ENCODE measurements around the gene ATP1A1.

Gene ATP1A1

DNA sequence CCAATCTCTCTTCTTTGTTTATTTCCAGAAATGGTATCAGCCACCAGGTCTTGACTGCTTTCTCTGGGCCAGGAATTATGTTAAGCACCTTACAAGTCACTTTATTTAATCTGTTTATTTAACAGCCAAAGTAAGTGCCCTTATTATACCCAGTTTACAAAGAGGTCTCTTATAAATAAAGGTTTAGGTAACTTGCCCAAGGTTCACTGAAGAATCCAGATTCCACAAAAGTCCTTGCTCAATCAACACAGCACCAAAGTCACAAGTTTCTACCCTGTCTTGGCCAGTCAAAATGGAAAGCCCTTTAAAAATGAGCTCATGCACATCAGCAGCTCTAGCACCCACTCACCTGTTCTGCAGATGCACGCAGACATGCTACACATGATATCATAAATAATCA lies 28.0 kb upstream of the ATP1A1 start:
- DNase-seq (ENCODE audit: low read depth in 2 of 2), result no peak

GRCh38 chr1:116345843-116346242 lies 27.2 kb upstream of the ATP1A1 start:
- no peak for DNase-seq (ENCODE audit: low read depth in 2 of 2)

DNA sequence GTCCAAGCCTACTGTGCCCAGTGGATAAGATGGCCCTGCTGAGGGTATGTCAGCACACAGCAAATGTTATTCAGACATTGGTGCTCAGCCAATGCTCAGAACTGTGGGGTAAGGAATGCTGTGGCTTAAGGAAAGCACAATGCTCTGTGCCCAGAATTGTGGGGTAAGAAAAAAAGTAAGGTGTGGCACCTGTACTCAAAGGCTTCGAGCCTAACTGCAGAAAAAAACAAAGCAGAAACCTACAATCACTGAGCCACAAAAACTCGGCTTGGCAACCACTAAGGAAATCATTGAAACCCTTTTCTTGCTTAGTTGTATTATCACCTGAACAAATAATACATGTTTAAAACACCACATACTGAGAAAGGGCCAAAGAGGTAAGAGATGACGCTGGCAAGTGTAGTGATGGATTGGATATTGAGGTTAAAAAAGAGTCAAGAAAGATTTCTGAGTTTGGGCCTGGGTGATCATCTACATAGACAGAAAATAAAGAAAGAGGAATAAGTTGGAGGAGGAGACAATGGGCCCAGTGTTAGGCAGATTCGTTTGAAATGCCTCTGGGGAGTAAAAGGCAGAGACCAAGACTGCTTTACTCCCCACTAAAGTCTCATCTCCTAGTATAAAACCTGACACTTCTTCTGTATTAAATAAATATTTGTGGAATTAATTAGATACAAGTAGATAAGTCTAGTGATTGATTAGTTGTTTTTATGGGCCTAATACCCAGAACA lies 25.9 kb upstream of the ATP1A1 start:
- no peak for DNase-seq (ENCODE audit: low read depth in 2 of 2)

GRCh38 chr1:116347696-116348095 lies 25.3 kb upstream of the ATP1A1 start:
- DNase-seq (ENCODE audit: low read depth in 2 of 2), result no peak

- no peak for DNase-seq (ENCODE audit: low read depth in 2 of 2)
Observed at GRCh38 chr1:116350097-116350645, 22.9 kb upstream of the ATP1A1 start.

GRCh38 chr1:116351914-116352313 lies 21.1 kb upstream of the ATP1A1 start:
- DNase-seq (ENCODE audit: low read depth in 2 of 2), result no peak

GRCh38 chr1:116352349-116352813 lies 20.7 kb upstream of the ATP1A1 start:
- no peak for DNase-seq (ENCODE audit: low read depth in 2 of 2)

GRCh38 chr1:116353155-116353554 lies 19.9 kb upstream of the ATP1A1 start:
- no peak for DNase-seq (ENCODE audit: low read depth in 2 of 2)

DNA sequence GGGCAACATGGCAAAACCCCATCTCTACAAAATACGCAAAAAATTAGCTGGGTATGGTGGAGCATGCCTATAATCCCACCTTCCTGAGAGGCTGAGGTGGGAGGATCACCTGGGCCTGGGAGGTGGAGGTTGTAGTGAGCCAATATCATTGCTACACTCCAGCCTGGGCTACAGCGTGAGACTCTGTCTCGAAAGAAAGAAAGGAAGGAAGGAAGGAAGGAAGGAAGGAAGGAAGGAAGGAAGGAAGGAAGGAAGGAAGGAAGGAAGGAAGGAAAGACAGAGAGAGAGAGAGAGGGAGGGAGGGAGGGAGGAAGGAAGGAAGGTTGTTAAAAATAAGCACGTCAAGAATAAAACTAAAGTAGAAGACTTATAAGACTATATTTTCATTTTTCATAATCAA lies 17.0 kb upstream of the ATP1A1 start:
- DNase-seq (ENCODE audit: low read depth in 2 of 2), result no peak

GRCh38 chr1:116356673-116357072 lies 16.4 kb upstream of the ATP1A1 start:
- no peak for DNase-seq (ENCODE audit: low read depth in 2 of 2)

- no peak for DNase-seq (ENCODE audit: low read depth in 2 of 2)
Observed at GRCh38 chr1:116357487-116357886, 15.6 kb upstream of the ATP1A1 start.

- DNase-seq (ENCODE audit: low read depth in 2 of 2), result no peak
Observed at GRCh38 chr1:116359060-116359830, 13.8 kb upstream of the ATP1A1 start.

GRCh38 chr1:116359871-116360270 lies 13.2 kb upstream of the ATP1A1 start:
- DNase-seq (ENCODE audit: low read depth in 2 of 2), result no peak

- DNase-seq (ENCODE audit: low read depth in 2 of 2), result no peak
Observed at GRCh38 chr1:116360429-116361173, 12.4 kb upstream of the ATP1A1 start.

DNA sequence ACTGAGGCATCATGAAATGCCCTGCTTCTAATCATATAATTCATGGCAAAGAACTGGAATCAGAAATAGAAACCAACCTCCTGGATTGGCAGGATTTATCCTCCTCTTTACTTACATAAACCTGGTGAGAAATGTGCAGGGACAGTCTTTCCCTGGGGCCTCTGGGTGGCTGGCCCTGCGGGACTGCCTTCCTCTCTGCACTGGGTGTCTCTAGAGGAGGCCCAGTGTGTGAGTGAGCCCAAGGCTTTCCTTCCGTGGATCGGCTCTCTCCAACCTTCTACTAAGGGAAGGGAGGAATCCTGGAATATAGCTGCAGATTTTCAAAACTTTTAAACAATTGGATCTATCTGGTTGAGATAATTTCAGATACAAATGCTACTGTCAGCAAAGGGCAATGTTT lies 11.4 kb upstream of the ATP1A1 start:
- DNase-seq (ENCODE audit: low read depth in 2 of 2), result no peak

DNA sequence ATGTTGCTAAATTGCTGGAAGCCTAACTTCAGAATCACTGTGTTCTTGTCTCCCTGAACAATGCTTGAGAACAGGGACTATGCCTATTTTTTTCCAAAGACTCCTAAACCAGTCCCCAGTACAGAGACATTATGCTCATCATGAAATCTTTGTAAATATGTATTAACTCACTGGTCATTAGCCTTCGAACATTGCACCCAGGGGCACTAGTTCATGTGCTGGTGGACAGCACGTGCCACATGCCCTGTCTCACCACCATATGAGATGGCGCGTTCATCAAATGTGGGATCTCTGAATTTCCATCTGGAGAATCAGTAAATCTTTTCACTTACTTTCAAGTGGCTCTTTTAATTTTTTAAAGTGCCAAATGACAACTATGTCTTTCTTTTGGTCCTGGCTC lies 11.0 kb upstream of the ATP1A1 start:
- DNase-seq (ENCODE audit: low read depth in 2 of 2), result no peak

DNA sequence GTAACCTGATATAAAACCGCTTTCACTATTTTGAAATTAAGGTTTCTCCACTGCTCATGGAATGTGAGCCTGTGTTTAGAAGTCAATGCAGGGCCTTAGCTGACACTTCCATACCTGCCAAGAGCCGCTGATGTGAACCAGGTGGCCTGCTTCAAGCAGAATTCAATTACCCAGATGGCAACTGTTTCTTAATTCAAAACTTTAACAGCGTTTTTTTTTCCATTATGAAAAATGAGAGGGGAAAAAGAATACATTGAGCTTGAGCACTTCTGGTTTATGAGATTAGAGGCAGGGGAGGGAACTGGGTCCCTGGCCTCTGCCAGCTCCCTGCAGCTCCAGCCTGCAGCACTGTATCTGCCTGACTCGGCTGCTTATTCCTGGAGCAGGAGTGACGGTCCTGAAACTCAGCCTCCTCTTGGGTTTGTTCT lies 7.7 kb upstream of the ATP1A1 start:
- no peak for DNase-seq (ENCODE audit: low read depth in 2 of 2)

DNA sequence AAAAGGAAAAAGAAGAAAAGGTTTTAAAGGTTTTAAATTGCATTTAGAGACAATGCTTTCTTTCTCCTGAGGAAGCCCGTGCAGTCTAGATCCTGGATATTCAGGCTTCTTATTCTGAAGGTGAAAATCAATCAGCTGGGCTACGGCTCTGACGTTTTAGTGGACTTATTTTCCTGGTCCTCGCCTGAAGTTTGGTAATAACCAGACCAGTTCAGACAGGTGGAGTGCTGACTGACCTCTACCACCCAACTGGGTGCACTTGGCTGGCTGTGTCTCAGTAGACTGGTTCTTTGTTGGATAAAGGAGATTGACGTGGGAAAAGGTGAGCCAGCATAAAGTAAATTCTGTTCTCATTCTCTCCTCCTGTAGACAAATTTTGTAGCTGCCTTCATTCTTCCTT lies 7.2 kb upstream of the ATP1A1 start:
- DNase-seq (ENCODE audit: low read depth in 2 of 2), result no peak

- no peak for DNase-seq (ENCODE audit: low read depth in 2 of 2)
Observed at GRCh38 chr1:116367256-116367945, 5.6 kb upstream of the ATP1A1 start.

GRCh38 chr1:116368241-116368640 lies 4.8 kb upstream of the ATP1A1 start:
- no peak for DNase-seq (ENCODE audit: low read depth in 2 of 2)

DNA sequence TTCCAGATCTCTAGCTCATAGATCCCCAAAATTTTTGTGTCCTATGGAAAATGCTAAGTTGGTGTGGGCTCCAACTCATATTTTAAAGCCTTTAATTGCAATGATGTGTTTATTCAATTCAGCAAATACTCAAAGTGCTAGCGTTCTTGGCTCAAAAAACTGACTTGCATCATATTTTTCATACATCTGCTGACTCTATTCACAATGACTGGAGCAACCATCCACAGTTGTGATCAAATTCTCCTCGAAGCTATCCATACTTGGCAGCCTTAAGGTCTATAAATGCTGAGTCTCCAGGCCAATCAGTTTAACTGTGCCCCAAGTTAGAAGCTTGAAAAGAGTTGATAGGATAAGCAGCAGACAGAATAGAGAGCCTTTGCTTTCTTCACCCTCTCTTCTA lies 2.9 kb upstream of the ATP1A1 start:
- no peak for DNase-seq (ENCODE audit: low read depth in 2 of 2)

DNA sequence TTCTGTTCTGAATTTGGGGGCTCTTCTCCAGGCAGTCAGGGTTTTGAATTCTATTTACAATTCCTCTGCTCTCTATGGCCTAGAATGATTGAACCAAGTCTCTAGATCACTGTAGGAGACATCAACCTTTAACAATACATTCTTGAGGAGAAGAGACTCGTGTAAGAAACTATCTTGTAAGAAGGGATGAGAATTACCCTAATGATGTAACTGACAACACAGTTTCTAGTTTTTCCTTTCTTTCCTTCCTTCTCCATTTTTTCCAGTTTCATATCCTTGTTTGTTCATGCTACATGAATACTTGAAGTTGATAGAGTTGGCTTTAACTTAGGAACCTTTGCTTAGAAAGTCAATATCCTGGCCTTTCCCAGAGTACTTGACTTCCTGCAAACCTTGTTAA lies 1.3 kb upstream of the ATP1A1 start:
- DNase-seq (ENCODE audit: low read depth in 2 of 2), result no peak
